Right lobe of liver (tissue), 6 donors: ENCODE results near the gene RPRM. TPM values are rescaled to one million over a fixed set of nuclear protein-coding genes. Genes with fewer than 3 reads are reported as not detected.

Experiments used
- ATAC-seq, 4 donors: fragments of 200-7000 bp; cut with Tn5 transposase; one replicate each; pipeline ENCODE4 v1.9.1; 2020; ENCODE audit warnings: mild to moderate bottlenecking in 4 of 4, moderate library complexity in 4 of 4
- DNase-seq, 3 donors: peaks; one replicate each; pipeline ENCODE4 v3.0.0-alpha.2; 2020
- H3K27ac ChIP-seq, 3 donors: fragments of 200-600 bp; one replicate each; pipeline ENCODE4 v1.8.0; 2022
- H3K27me3 ChIP-seq, 2 donors: fragments of 200-600 bp; one replicate each; pipeline ENCODE4 v1.8.0; 2022
- H3K36me3 ChIP-seq, 4 donors: fragments of 200-600 bp; sonication (generic) in 1 of 4; one replicate each; pipeline versions ENCODE4 v1.5.1 to v1.8.0; 2017 to 2022; ENCODE audit warnings: control low read depth in 1 of 4
- H3K4me1 ChIP-seq, 4 donors: fragments of 200-600 bp; sonication (generic) in 1 of 4; one replicate each; pipeline versions ENCODE4 v1.5.1 to v1.8.0; 2017 to 2022; ENCODE audit warnings: control low read depth in 1 of 4
- H3K4me3 ChIP-seq, 3 donors: fragments of 200-600 bp; one replicate each; pipeline ENCODE4 v1.8.0; 2022
- H3K9me3 ChIP-seq, 4 donors: fragments of 200-600 bp; sonication (generic) in 1 of 4; one replicate each; pipeline versions ENCODE4 v1.5.1 to v1.8.0; 2017 to 2022; ENCODE audit warnings: control low read depth in 1 of 4
- CTCF ChIP-seq, 4 donors: fragments of 200-600 bp in 3 of 4; fragments of 450-650 bp in 1 of 4; IDR thresholded peaks; one replicate each; pipeline versions ENCODE4 v1.5.1 to v1.8.0; 2016 to 2022; ENCODE audit warnings: antibody characterized with exemption in 4 of 4, mild to moderate bottlenecking in 2 of 4
- POLR2A ChIP-seq: fragments of 450-650 bp; IDR thresholded peaks from one replicate; pipeline ENCODE4 v1.6.1; 2017; ENCODE audit warnings: antibody characterized with exemption, mild to moderate bottlenecking
- WGBS: methylation state at CpG from one replicate; pipeline ENCODE4 v1.1.6; 2018; ENCODE audit warnings: low coverage, low lambda C conversion rate; ENCODE audit not compliant: insufficient coverage; ENCODE audit errors: missing lambda C conversion rate; 5-methylcytosine and 5-hydroxymethylcytosine counted together
- intact Hi-C, 2 donors: fragments of 100-400 bp; cut with DNase I; formaldehyde crosslinking; loops; one replicate each; pipeline versions ENCODE4 v1.11.2 to v1.14.1; 2022
- total RNA-seq, 6 experiments: library from RNA; depleted of rRNA in 2 of 6; stranded (reverse); fragments of >200 nt in 2 of 6; fragmentation: NEBNext Ultra II Directional in 3 of 6; extraction: Animal tissue kit (Norgen Biotek cat#: 25700) in 3 of 6; gene quantifications; one replicate each; pipeline versions ENCODE4 v1.1.0 to v1.2.4, GENCODE V29; 2016 to 2023
- donor health status: DM: no; HTN: yes; CAD: no.
- donor health status: DM: no; HTN: no; CAD: no.
- donor health status: DM: no; HTN: no; CAD: no.
- donor health status: DM: no; HTN: yes; CAD: no.
- donor health status: DM: no; HTN: yes; CAD: no.

RPRM gene
- total RNA-seq, 6 experiments from 2014 or later: not detected

- H3K27me3 ChIP-seq: peaks cover 5% of the 10 kb centered on the region in 2 donors
- no peak overlapping the region for H3K4me3 ChIP-seq
- H3K4me1 ChIP-seq: peaks cover 0 to 21% (median 0%) of the 10 kb centered on the region in 4 donors
- no peak overlapping the region for H3K27ac ChIP-seq
- 3% methylated on average over 33 of the region's 38 CpGs for WGBS
- TF ChIP-seq CTCF (IDR thresholded peaks at IDR 0.05): no peak
- no peak for TF ChIP-seq POLR2A
- intact Hi-C loops: no loop called here
- no peaks in the 10 kb centered on the region for H3K36me3 ChIP-seq
- ATAC-seq: no peak
- H3K9me3 ChIP-seq: no peaks in the 10 kb centered on the region
- no peak for DNase-seq
Observed at GRCh38 chr2:153476816-153477635, 1.5 kb downstream of the RPRM start.

GRCh38 chr2:153476491-153476815, 2.1 kb downstream of the RPRM start:
- intact Hi-C loops: no loop called here
- WGBS: 5% methylated on average over 7 of the region's 7 CpGs

GRCh38 chr2:153474876-153475435, 3.6 kb downstream of the RPRM start:
- 52% methylated on average over 2 of the region's 2 CpGs for WGBS
- Histone ChIP-seq H3K4me1 (peaks cover 0 to 21% (median 0%) of the 10 kb centered on the region in 4 donors), H3K27ac (no peak overlapping the region), H3K36me3 (no peaks in the 10 kb centered on the region), H3K27me3 (peaks cover 5% of the 10 kb centered on the region in 2 donors), H3K4me3 (no peak overlapping the region), H3K9me3 (no peaks in the 10 kb centered on the region)
- intact Hi-C loops: no loop called here
- TF ChIP-seq POLR2A (no peak), CTCF (IDR thresholded peaks at IDR 0.05) (no peak)
- DNase-seq: no peak
- no peak for ATAC-seq

More at GRCh38 chr2:153476491-153476815, 2.1 kb downstream of the RPRM start:
- ATAC-seq: no peak
- DNase-seq: no peak
- Histone ChIP-seq H3K27ac (no peak overlapping the region), H3K4me3 (no peak overlapping the region), H3K9me3 (no peaks in the 10 kb centered on the region), H3K27me3 (peaks cover 5% of the 10 kb centered on the region in 2 donors), H3K4me1 (peaks cover 0 to 21% (median 0%) of the 10 kb centered on the region in 4 donors), H3K36me3 (no peaks in the 10 kb centered on the region)
- no peak for TF ChIP-seq CTCF (IDR thresholded peaks at IDR 0.05)
- TF ChIP-seq POLR2A: no peak

- 7% methylated on average over 1 of the region's 1 CpG for WGBS
Observed at GRCh38 chr2:153474407-153474806, 4.2 kb downstream of the RPRM start.

More at GRCh38 chr2:153474407-153474806, 4.2 kb downstream of the RPRM start:
- ATAC-seq: no peak
- H3K36me3 ChIP-seq: no peaks in the 10 kb centered on the region
- DNase-seq: no peak
- H3K27ac ChIP-seq: no peak overlapping the region
- H3K4me3 ChIP-seq: no peak overlapping the region
- intact Hi-C loops: no loop called here
- no peaks in the 10 kb centered on the region for H3K9me3 ChIP-seq
- peaks cover 0 to 21% (median 0%) of the 10 kb centered on the region in 4 donors for H3K4me1 ChIP-seq
- TF ChIP-seq POLR2A (no peak), CTCF (IDR thresholded peaks at IDR 0.05) (no peak)
- peaks cover 5% of the 10 kb centered on the region in 2 donors for H3K27me3 ChIP-seq
